GM12874 (cell line): Measurements from ENCODE around the gene NAA16.

Experiments used
- TF ChIP-seq, protein P1 (sequence below): IDR thresholded peaks from 2 replicates; pipeline ENCODE4 v1.5.1; 2011; ENCODE audit warnings: low read depth, mild to moderate bottlenecking, control low read depth, low read length, moderate library complexity; ENCODE audit not compliant: insufficient read depth

NAA16 gene

DNA sequence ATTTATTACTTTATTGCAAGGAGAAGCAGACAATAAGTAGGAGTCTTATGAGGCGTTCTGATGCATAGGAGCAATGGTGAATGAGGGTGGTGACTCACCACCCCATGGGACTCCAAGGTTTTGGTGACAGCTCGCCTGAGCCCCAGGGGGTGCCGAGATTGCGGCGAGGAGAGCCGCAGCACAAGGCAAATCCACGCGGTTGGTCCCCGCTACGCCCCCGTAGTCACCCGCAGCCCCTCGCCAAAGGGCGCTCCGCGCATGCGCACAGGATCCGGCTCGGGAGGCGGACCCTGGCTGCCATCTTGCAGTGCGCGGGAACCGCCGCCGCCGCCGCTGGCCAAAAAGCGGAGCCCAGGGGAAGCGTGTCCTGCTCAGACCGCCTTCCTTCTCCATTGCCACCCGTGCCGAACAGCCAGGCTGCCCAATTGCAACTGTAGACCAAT is at the start of gene NAA16:
TSS of gene NAA16 (plus strand) at position 305 of the 443 bp plus-strand sequence. CDS start 262 bp downstream, outside the sequence.
- TF ChIP-seq, protein P1, sequence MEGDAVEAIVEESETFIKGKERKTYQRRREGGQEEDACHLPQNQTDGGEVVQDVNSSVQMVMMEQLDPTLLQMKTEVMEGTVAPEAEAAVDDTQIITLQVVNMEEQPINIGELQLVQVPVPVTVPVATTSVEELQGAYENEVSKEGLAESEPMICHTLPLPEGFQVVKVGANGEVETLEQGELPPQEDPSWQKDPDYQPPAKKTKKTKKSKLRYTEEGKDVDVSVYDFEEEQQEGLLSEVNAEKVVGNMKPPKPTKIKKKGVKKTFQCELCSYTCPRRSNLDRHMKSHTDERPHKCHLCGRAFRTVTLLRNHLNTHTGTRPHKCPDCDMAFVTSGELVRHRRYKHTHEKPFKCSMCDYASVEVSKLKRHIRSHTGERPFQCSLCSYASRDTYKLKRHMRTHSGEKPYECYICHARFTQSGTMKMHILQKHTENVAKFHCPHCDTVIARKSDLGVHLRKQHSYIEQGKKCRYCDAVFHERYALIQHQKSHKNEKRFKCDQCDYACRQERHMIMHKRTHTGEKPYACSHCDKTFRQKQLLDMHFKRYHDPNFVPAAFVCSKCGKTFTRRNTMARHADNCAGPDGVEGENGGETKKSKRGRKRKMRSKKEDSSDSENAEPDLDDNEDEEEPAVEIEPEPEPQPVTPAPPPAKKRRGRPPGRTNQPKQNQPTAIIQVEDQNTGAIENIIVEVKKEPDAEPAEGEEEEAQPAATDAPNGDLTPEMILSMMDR = no peak

DNA sequence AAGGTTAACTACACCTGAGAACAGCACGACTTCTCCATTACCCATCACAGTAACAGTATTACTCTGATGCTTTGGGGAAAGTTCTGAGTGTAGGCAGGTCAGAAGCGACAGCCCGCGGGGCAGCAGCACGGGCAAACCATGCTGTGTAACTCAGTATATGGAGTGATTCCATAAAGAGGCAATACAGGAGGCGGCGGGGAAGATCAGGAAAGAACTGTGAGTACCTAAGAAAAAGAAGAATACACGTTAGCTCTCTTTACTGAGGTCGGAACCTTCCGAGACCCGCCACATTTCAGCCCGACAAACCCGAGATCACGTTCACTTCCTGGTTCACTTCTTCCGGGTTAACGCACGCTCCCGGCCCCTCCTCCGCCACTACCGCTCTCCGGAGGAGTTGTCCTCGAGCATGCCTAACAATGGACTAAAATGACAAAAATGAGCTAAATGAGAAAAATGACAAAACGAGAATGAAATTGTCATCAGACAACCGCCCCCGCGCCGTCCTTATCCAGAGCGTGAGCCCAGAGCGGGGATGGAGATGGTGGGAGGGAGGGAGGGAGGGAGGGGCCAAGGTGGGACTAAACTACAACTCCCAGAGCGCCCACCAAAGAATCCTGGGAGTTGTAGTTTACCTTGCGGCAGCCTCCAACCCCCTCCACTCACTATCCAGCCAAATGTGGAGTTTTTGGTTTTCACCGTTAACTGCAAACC is 47.7 kb upstream of the NAA16 start, which contains the start of gene MTRF1:
TSS of gene MTRF1 (minus strand) at position 316 of the 711 bp plus-strand sequence. CDS start 2,669 bp downstream, outside the sequence.
- TF ChIP-seq, protein P1 = no peak

GRCh38 chr13:41267106-41267505 is 44.0 kb upstream of the NAA16 start:
- TF ChIP-seq, protein P1 = no peak

- TF ChIP-seq, protein P1 = no peak
These were observed 42.3 kb upstream of the NAA16 start for GRCh38 chr13:41268764-41269163.

DNA sequence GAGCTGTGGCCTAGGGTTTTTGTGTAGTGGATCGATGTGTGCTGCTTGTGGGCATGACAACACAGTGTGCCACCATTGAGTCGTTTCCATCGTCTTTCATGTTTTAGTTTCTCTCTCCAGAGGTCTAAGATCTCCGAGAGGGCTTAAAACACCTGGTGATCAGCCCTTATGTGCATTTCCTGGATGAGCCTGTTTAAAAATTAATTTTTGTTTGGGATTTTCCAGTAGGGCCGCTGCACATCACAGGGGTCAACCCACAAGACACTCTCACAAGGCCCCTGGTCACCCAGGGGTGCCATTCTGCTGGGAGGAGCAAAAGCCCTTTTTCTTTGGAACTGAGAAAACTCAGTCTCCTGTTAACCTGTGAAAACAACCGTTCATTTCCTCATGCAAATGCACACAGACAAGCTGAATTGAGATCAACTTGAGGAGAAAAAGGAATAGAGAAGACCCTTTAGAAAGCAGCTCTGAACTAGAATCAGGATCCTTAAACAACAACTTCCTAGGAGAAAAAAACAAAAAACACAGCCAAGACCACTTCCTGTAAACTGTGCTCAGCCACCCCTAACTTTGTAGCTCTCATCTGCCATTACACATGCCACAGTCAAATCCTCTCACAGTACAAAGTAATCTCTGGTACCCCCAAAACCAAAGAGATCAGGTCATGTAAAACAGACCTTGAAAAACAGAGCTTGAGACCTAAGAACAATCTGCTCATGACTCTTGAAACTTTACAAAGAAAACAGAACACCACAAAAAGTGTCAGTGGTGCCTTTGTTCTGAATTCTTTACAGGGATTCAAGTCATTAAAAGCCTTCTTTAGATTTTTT is 39.4 kb upstream of the NAA16 start:
- TF ChIP-seq, protein P1 = no peak

DNA sequence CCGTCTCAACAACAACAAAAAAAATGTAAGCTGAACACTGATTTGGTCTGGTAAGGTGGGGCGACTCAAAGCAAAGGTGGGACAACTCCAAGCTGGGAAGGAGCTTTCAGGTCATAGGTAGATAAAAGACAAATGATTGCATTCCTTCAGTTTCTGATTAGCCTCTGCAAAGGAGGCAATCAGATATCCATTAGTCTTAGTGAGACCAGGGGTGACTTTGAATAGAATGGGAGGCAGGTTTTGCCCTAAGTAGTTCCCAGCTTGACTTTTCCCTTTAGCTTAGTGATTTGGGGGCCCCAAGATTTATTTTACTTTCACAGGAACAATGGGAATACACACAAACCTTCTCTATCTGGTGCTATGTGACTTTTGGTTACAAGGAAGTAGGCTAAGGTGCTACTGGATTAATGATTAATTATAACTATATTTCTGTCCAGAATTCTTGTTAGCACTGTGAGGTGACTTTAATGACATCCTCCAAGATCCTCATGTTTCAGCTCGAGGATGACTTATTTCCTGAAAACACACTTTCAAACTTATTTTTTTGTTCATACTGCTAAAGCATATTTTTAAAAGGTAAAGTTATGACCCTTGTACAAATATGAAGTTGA is 37.1 kb upstream of the NAA16 start:
- TF ChIP-seq, protein P1 = no peak

GRCh38 chr13:41274881-41275280 is 36.2 kb upstream of the NAA16 start:
- TF ChIP-seq, protein P1 = no peak
